OCI-LY7 (cell line): ENCODE data around the gene UVSSA. TPM values are rescaled to one million over a fixed set of nuclear protein-coding genes. Genes with fewer than 3 reads are reported as not detected.

ENCODE experiments used
- BruUV-seq: library from RNA; stranded (reverse); fragments of 400-500 nt; replicated peaks from 2 replicates; lab custom pipeline; 2021; lab: Mats Ljungman, UMichigan
- CTCF ChIA-PET: fragments of 300-600 bp; sonication (Branson Sonifier 250); formaldehyde crosslinking; loops from one replicate; lab custom pipeline; 2022; ENCODE audit warnings: antibody characterized with exemption; ENCODE audit not compliant: unreplicated experiment; lab: Charles Lee
- POLR2A ChIA-PET: fragments of 300-600 bp; sonication (Branson Sonifier 250); formaldehyde crosslinking; loops from one replicate; lab custom pipeline; 2022; ENCODE audit warnings: antibody characterized with exemption; lab: Charles Lee
- DNase-seq: peaks from one replicate; pipeline ENCODE4 v3.0.0-alpha.2; 2015; ENCODE audit warnings: low spot score
- H2AFZ ChIP-seq: fragments of 200-600 bp; sonication (generic), shearing (Covaris generic); 2 replicates; pipeline ENCODE4 v1.6.1; 2014; ENCODE audit warnings: mild to moderate bottlenecking, antibody characterized with exemption, low read length, moderate library complexity
- H3K27ac ChIP-seq: fragments of 200-600 bp; sonication (generic); 2 replicates; pipeline ENCODE4 v1.5.1; 2014; ENCODE audit warnings: mixed run types, low read depth, mild to moderate bottlenecking, moderate library complexity, low read length, inconsistent platforms; ENCODE audit not compliant: poor library complexity, severe bottlenecking
- H3K36me3 ChIP-seq: fragments of 200-600 bp; sonication (generic); 2 replicates; pipeline ENCODE4 v1.6.1; 2014; ENCODE audit warnings: mild to moderate bottlenecking, antibody characterized with exemption, low read length, moderate library complexity, mixed read lengths; ENCODE audit not compliant: insufficient read depth
- H3K4me1 ChIP-seq: fragments of 200-600 bp; sonication (generic); 2 replicates; pipeline ENCODE4 v1.5.1; 2014; ENCODE audit warnings: mild to moderate bottlenecking, low read length; ENCODE audit not compliant: insufficient read depth, poor library complexity, severe bottlenecking
- H3K4me2 ChIP-seq: fragments of 200-600 bp; sonication (generic); 2 replicates; pipeline ENCODE4 v1.6.1; 2014; ENCODE audit warnings: mild to moderate bottlenecking, low read length
- H3K4me3 ChIP-seq: fragments of 200-600 bp; sonication (generic); 2 replicates; pipeline ENCODE4 v1.5.1; 2014; ENCODE audit warnings: mild to moderate bottlenecking, low read depth, low read length; ENCODE audit not compliant: poor library complexity, severe bottlenecking
- H3K79me2 ChIP-seq: fragments of 200-600 bp; sonication (generic); 2 replicates; pipeline ENCODE4 v1.6.1; 2016; ENCODE audit warnings: low read depth, mild to moderate bottlenecking, low read length, moderate library complexity, mixed read lengths; ENCODE audit not compliant: insufficient read depth
- H3K9me2 ChIP-seq: fragments of 200-600 bp; sonication (generic); 2 replicates; pipeline ENCODE4 v1.6.1; 2016; ENCODE audit warnings: mild to moderate bottlenecking, low read length, mixed read lengths; ENCODE audit not compliant: insufficient read depth
- H3K9me3 ChIP-seq: fragments of 200-600 bp; sonication (generic); 2 replicates; pipeline ENCODE4 v1.6.1; 2014; ENCODE audit warnings: mild to moderate bottlenecking, mixed run types, low read length, mixed read lengths
- H4K20me1 ChIP-seq: fragments of 200-600 bp; sonication (generic); 2 replicates; pipeline ENCODE4 v1.6.1; 2014; ENCODE audit warnings: mild to moderate bottlenecking, antibody characterized with exemption, low read length, moderate library complexity, mixed read lengths; ENCODE audit not compliant: insufficient read depth
- EZH2phosphoT487 ChIP-seq: fragments of 200-600 bp; sonication (generic); IDR thresholded peaks from 2 replicates; pipeline ENCODE4 v1.6.1; 2018; ENCODE audit warnings: low read depth, borderline replicate concordance, mild to moderate bottlenecking, mixed run types, antibody characterized with exemption, low read length, moderate library complexity, mixed read lengths
- intact Hi-C: fragments of 100-400 bp; cut with micrococcal nuclease; formaldehyde crosslinking; loops from one replicate; pipeline ENCODE4 v1.10.0; 2022; ENCODE audit not compliant: unreplicated experiment
- total RNA-seq, 2 experiments: library from RNA; depleted of rRNA in 1 of 2; stranded (reverse); fragments of >200 nt in 1 of 2; shearing (Covaris generic) in 1 of 2; gene quantifications; 2 replicates each; pipeline ENCODE4 v1.2.3, GENCODE V29; 2014 to 2022
- TF ChIP-seq, protein P1 (sequence below): fragments of 200-600 bp; sonication (generic); conservative IDR thresholded peaks from 2 replicates; pipeline ENCODE4 v1.5.1; 2014; ENCODE audit warnings: mild to moderate bottlenecking, antibody characterized with exemption, low read length, moderate library complexity, mixed read lengths

UVSSA gene
- total RNA-seq, 2 experiments from 2014 or later = 13.2 to 43.2 TPM

DNA sequence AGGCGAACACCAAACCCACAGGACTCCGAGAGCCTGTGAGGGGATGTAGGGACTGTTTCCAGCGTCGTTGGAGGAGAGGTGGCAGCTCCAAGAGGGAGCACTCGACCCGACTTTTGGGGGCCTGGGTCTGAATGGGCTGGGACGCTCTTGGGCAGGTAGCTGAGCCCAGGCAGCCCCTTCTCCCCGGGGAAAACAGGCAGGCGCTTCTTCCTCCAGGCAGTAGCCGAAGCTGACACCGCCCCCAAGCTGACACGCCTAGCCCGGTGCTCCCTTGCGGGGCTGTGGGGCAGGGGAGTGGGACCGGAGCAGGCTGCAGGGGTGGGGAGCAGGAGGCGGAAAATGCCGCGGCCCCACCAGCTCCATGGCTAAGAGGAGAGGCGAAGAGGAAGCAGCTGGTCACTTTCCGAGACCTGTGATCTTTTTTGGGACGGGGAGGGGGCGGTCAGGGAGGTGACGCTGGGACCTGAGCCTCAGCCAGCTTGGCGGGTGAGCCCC, 55.1 kb downstream of the UVSSA start:
- Histone ChIP-seq H3K4me3 (no peak overlapping the region), H3K9me2 (no peaks in the 10 kb centered on the region), H3K4me1 (no peaks in the 10 kb centered on the region), H3K36me3 (no peaks in the 10 kb centered on the region), H3K27ac (no peak overlapping the region), H4K20me1 (no peaks in the 10 kb centered on the region), H2AFZ (no peak overlapping the region), H3K4me2 (no peak overlapping the region), H3K9me3 (no peaks in the 10 kb centered on the region), H3K79me2 (no peaks in the 10 kb centered on the region)
- TF ChIP-seq EZH2phosphoT487 = no peak
- TF ChIP-seq, protein P1, sequence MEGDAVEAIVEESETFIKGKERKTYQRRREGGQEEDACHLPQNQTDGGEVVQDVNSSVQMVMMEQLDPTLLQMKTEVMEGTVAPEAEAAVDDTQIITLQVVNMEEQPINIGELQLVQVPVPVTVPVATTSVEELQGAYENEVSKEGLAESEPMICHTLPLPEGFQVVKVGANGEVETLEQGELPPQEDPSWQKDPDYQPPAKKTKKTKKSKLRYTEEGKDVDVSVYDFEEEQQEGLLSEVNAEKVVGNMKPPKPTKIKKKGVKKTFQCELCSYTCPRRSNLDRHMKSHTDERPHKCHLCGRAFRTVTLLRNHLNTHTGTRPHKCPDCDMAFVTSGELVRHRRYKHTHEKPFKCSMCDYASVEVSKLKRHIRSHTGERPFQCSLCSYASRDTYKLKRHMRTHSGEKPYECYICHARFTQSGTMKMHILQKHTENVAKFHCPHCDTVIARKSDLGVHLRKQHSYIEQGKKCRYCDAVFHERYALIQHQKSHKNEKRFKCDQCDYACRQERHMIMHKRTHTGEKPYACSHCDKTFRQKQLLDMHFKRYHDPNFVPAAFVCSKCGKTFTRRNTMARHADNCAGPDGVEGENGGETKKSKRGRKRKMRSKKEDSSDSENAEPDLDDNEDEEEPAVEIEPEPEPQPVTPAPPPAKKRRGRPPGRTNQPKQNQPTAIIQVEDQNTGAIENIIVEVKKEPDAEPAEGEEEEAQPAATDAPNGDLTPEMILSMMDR = no peak
- ChIA-PET POLR2A (no interaction called here), CTCF (no interaction called here)
- intact Hi-C loops = no loop called here
- BruUV-seq = no TSS peak
- no peak for DNase-seq

DNA sequence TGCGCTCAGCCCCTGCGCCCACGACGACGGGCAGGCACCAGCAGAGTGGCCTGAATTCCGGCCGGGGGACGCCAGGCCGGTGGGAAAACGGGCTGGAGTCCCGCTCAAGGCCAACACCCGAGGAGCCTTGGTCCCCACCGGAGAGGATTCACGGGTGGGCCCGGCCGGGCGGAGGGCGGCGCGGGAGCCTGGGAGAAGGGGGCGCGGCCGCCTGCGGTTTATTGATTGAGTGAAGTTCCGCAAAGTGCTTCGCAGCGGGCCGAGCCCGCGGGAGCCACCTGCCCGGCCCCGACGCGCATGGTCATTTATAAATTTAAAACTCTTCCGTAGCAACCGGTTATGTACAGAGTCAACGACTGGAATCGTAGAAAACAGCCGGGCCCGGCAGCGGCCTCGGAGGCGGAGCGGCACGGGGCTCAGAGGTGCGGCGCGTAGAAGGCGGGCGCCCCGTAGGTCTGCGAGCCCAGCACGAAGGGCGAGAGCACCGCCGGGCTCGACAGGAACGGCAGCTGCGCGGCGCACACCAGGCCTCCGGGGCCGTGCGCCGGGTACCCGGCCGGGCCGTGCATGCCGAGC, 55.6 kb downstream of the UVSSA start:
- Histone ChIP-seq H2AFZ (no peak overlapping the region), H3K79me2 (no peaks in the 10 kb centered on the region), H4K20me1 (no peaks in the 10 kb centered on the region), H3K27ac (no peak overlapping the region), H3K4me1 (no peaks in the 10 kb centered on the region), H3K36me3 (no peaks in the 10 kb centered on the region), H3K9me2 (no peaks in the 10 kb centered on the region), H3K4me3 (no peak overlapping the region), H3K4me2 (no peak overlapping the region), H3K9me3 (no peaks in the 10 kb centered on the region)
- intact Hi-C loops = no loop called here
- ChIA-PET CTCF (no interaction called here), POLR2A (no interaction called here)
- DNase-seq = no peak
- BruUV-seq = no TSS peak
- TF ChIP-seq, protein P1 = no peak
- TF ChIP-seq EZH2phosphoT487 = no peak

DNA sequence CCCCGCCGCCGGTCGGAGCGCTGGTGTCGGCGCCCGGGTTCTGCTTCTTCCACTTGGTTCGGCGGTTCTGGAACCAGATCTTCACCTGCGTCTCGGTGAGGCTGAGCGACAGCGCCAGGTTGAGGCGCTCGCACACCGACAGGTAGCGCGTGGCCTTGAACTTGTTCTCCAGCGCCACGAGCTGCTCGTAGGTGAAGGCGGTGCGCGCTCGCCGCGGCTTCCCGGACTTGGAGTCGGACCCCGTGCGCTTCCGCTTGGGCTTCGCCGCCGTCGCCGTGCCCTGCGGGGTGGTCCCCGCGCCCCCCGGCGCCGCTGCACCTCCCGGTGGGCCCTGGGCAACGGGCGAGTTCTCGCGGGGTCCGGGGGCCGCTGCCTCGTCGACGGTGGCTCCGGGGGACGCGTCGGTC, 56.2 kb downstream of the UVSSA start:
- ChIA-PET CTCF (no interaction called here), POLR2A (no interaction called here)
- H3K79me2 ChIP-seq = no peaks in the 10 kb centered on the region
- H3K36me3 ChIP-seq = no peaks in the 10 kb centered on the region
- no peaks in the 10 kb centered on the region for H4K20me1 ChIP-seq
- H3K9me3 ChIP-seq = no peaks in the 10 kb centered on the region
- DNase-seq = no peak
- no peak overlapping the region for H3K4me2 ChIP-seq
- no peak for TF ChIP-seq EZH2phosphoT487
- TF ChIP-seq, protein P1 = no peak
- no peaks in the 10 kb centered on the region for H3K9me2 ChIP-seq
- BruUV-seq = no TSS peak
- H3K4me3 ChIP-seq = no peak overlapping the region
- intact Hi-C loops = no loop called here
- no peak overlapping the region for H2AFZ ChIP-seq
- no peak overlapping the region for H3K27ac ChIP-seq
- no peaks in the 10 kb centered on the region for H3K4me1 ChIP-seq
